ENCODE measurements around the gene ALDH3A2. TPM values are rescaled to one million over a fixed set of nuclear protein-coding genes. Genes with fewer than 3 reads are reported as not detected.

Gene ALDH3A2
- total and polyA plus RNA-seq, 2 of the 8 experiments (the other 6 are each of a cell fraction or from before 2014, with no cell fraction given), result 20.6 to 72.9 TPM

GRCh38 chr17:19644493-19645210, 3.9 kb upstream of the ALDH3A2 start:
- no peak overlapping the region for H2AFZ ChIP-seq (ENCODE audit: low read length)
- H3K23me2 ChIP-seq (ENCODE audit: low read depth, low read length), result peaks cover 11% of the 10 kb centered on the region
- H3K36me3 ChIP-seq (ENCODE audit: control insufficient read depth in 2 of 4, insufficient read depth in 4 of 4, low read length in 3 of 4), result no peaks in the 10 kb centered on the region
- H3K4ac ChIP-seq (replicated peaks; ENCODE audit: insufficient read length, low read depth, low read length), result no peak overlapping the region
- H2BK120ac ChIP-seq (replicated peaks; ENCODE audit: low read depth, low read length), result no peak overlapping the region
- peaks cover 6 to 14% (median 9%) of the 10 kb centered on the region in 4 experiments for H3K4me1 ChIP-seq (replicated peaks in 1 of 4; ENCODE audit: control insufficient read depth in 3 of 4, insufficient read depth in 4 of 4, low read length in 3 of 4)
- ChIA-PET CTCF (ENCODE audit: partially characterized antibody) (interaction anchor here (0.6 to 8.0 kb wide), 12 partner anchors 9 to 348 kb away, joined by 3 to 56 read pairs (median 4); partner anchors contain the start of gene SLC47A2), POLR2A (ENCODE audit: partially characterized antibody) (interaction anchor here (1.2 kb wide), 1 partner anchor 22 kb away, joined by 3 read pairs; no protein-coding TSS in a partner anchor)
- no peak overlapping the region for H4K5ac ChIP-seq (ENCODE audit: insufficient read length, low read depth, low read length)
- no peak overlapping the region for H3K23ac ChIP-seq (ENCODE audit: insufficient read length)
- DNase-seq (ENCODE audit: low read depth in 1 of 2, low spot score in 2 of 2) (no peak), FAIRE-seq (no peak)
- H3K18ac ChIP-seq (ENCODE audit: extremely low read depth, low read length), result no peak overlapping the region
- peaks cover 0 to 2% (median 0%) of the 10 kb centered on the region in 4 experiments; a peak in 2 of 7 replicates for H3K27me3 ChIP-seq (replicated peaks in 1 of 4; ENCODE audit: control insufficient read depth in 3 of 4, extremely low read depth in 1 of 4, insufficient read depth in 3 of 4, low read length in 3 of 4)
- peaks cover 0 to 6% of the 10 kb centered on the region in 2 experiments; a peak in 2 of 4 replicates for H3K79me2 ChIP-seq (ENCODE audit: control insufficient read depth in 1 of 2, insufficient read depth in 2 of 2, low read length in 2 of 2)
- H3K56ac ChIP-seq (replicated peaks; ENCODE audit: insufficient read length, low read depth, low read length), result no peak overlapping the region
- no peak overlapping the region for H4K8ac ChIP-seq (ENCODE audit: extremely low read depth, insufficient read depth, low read length)
- no peak overlapping the region for H2BK20ac ChIP-seq (ENCODE audit: low read length)
- WGBS, 2 experiments (ENCODE audit: extremely low coverage in 1 of 2, insufficient coverage in 1 of 2, insufficient read length in 1 of 2, insufficient replicate concordance in 2 of 2, low coverage in 1 of 2, low lambda C conversion rate in 2 of 2, missing lambda C conversion rate in 1 of 2), result 95% methylated on average over 5 of the region's 5 CpGs; no CpG with 5 or more reads in 1 of the 2 experiments
- no peaks in the 10 kb centered on the region for H3K79me1 ChIP-seq (ENCODE audit: low read depth, low read length)
- H2BK12ac ChIP-seq (ENCODE audit: low read depth, low read length), result no peak overlapping the region
- H3K4me3 ChIP-seq (ENCODE audit: extremely low read depth in 1 of 4, insufficient read depth in 2 of 4, low read depth in 3 of 4, low read length in 4 of 4), result no peak overlapping the region
- H3K9ac ChIP-seq (replicated peaks in 1 of 4; ENCODE audit: extremely low read depth in 1 of 4, low read depth in 3 of 4, low read length in 3 of 4), result no peak overlapping the region
- H3K4me2 ChIP-seq (ENCODE audit: insufficient read depth in 1 of 2, low read depth in 2 of 2, low read length in 2 of 2), result no peak overlapping the region
- H3K9me3 ChIP-seq (ENCODE audit: insufficient read depth in 2 of 2, low read depth in 1 of 2, low read length in 1 of 2), result no peaks in the 10 kb centered on the region
- H2BK5ac ChIP-seq (ENCODE audit: low read depth, low read length), result no peak overlapping the region
- H2BK15ac ChIP-seq (ENCODE audit: low read length), result no peak overlapping the region
- H4K20me1 ChIP-seq (replicated peaks in 1 of 2; ENCODE audit: control insufficient read depth in 1 of 2, insufficient read depth in 2 of 2, low read length in 2 of 2), result no peaks in the 10 kb centered on the region
- no peak overlapping the region for H3K27ac ChIP-seq (ENCODE audit: low read depth, low read length)
- no peak overlapping the region for H3K14ac ChIP-seq (ENCODE audit: insufficient read length)
- H4K91ac ChIP-seq (replicated peaks; ENCODE audit: insufficient read length, low read length), result no peak overlapping the region
- H2AK5ac ChIP-seq (ENCODE audit: low read depth, low read length), result no peak overlapping the region

All from H1 (cell line).